B cell (primary cell): Measurements from ENCODE around the gene ZNF281. TPM values are rescaled to one million over a fixed set of nuclear protein-coding genes. Genes with fewer than 3 reads are reported as not detected.
"Not testable (repeated sequence)": the region's sequence is repeated elsewhere in the genome, so short reads cannot be mapped to it uniquely, and the experiment has no call there.

Source experiments
- ATAC-seq: fragments of 200-7000 bp; cut with Tn5 transposase; one replicate; pipeline ENCODE4 v1.10.0; 2021; ENCODE audit warnings: low read depth, mild to moderate bottlenecking, moderate number of reproducible peaks, moderate library complexity
- CTCF ChIA-PET: fragments of 350-600 bp; sonication (Branson Sonifier 250); formaldehyde crosslinking; loops from one replicate; lab custom pipeline; 2021; ENCODE audit warnings: antibody characterized with exemption, inconsistent platforms; lab: Charles Lee
- POLR2A ChIA-PET: fragments of 350-600 bp; sonication (Branson Sonifier 250); formaldehyde crosslinking; loops from one replicate; lab custom pipeline; 2021; ENCODE audit warnings: antibody characterized with exemption; lab: Charles Lee
- DNase-seq: peaks from one replicate; pipeline ENCODE4 v3.0.0; 2013
- H2AFZ ChIP-seq: 2 replicates; pipeline ENCODE4 v1.6.1; 2012; ENCODE audit warnings: mild to moderate bottlenecking, low read depth, low read length; ENCODE audit not compliant: insufficient read depth, poor library complexity, severe bottlenecking
- H3K27ac ChIP-seq, 2 donors: 1 replicate in 1 of 2; 2 replicates in 1 of 2; pipeline ENCODE4 v1.5.1; 2012 to 2013; ENCODE audit warnings: low read length in 2 of 2, mild to moderate bottlenecking in 2 of 2, moderate library complexity in 1 of 2
- H3K27me3 ChIP-seq, 4 experiments: fragments of 200-600 bp in 1 of 4; sonication (generic) in 1 of 4; replicated peaks in 1 of 4; 1 replicate in 2 of 4; 2 replicates in 2 of 4; pipeline versions ENCODE4 v1.6.1 to v1.7.0; 2013 to 2016; ENCODE audit warnings: low read length in 3 of 4, mild to moderate bottlenecking in 2 of 4, mixed read lengths in 1 of 4, moderate library complexity in 1 of 4; ENCODE audit not compliant: insufficient read depth in 4 of 4, control insufficient read depth in 3 of 4; ENCODE audit errors: control extremely low read depth in 1 of 4
- H3K36me3 ChIP-seq, 2 experiments: replicated peaks in 1 of 2; 1 replicate in 1 of 2; 2 replicates in 1 of 2; pipeline versions ENCODE4 v1.6.1 to v1.7.1; 2013; ENCODE audit warnings: low read length in 1 of 2; ENCODE audit not compliant: insufficient read depth in 2 of 2, control insufficient read depth in 1 of 2; ENCODE audit errors: control extremely low read depth in 1 of 2, extremely low read depth in 1 of 2
- H3K4me1 ChIP-seq, 2 donors: fragments of 200-600 bp in 1 of 2; sonication (generic) in 1 of 2; 1 replicate in 1 of 2; 2 replicates in 1 of 2; pipeline versions ENCODE4 v1.5.1 to v1.6.1; 2013 to 2017; ENCODE audit warnings: low read length in 2 of 2; ENCODE audit not compliant: control insufficient read depth in 2 of 2, insufficient read depth in 2 of 2
- H3K4me2 ChIP-seq: replicated peaks from 2 replicates; pipeline ENCODE3; 2012; ENCODE audit warnings: mild to moderate bottlenecking, low read depth, low read length; ENCODE audit not compliant: poor library complexity, severe bottlenecking
- H3K4me3 ChIP-seq, 5 experiments: fragments of 200-600 bp in 1 of 5; sonication (generic) in 1 of 5; 1 replicate in 3 of 5; 2 replicates in 2 of 5; pipeline versions ENCODE4 v1.5.1 to v1.7.0; 2011 to 2016; ENCODE audit warnings: low read length in 4 of 5, mild to moderate bottlenecking in 4 of 5, low read depth in 2 of 5, control low read depth in 1 of 5, moderate library complexity in 1 of 5; ENCODE audit not compliant: insufficient read depth in 1 of 5; ENCODE audit errors: control extremely low read depth in 1 of 5, extremely low read depth in 1 of 5
- H3K79me2 ChIP-seq: fragments of 200-600 bp; sonication (generic); one replicate; pipeline ENCODE4 v1.6.0; 2016; ENCODE audit warnings: low read length; ENCODE audit not compliant: control insufficient read depth, insufficient read depth
- H3K9ac ChIP-seq: fragments of 200-600 bp; sonication (generic); 2 replicates; pipeline ENCODE4 v1.6.1; 2017; ENCODE audit warnings: mild to moderate bottlenecking, low read length, moderate library complexity
- H3K9me3 ChIP-seq, 3 donors: one replicate each; pipeline versions ENCODE4 v1.6.1 to v1.7.1; 2013; ENCODE audit warnings: low read length in 2 of 3; ENCODE audit not compliant: control insufficient read depth in 2 of 3, insufficient read depth in 1 of 3; ENCODE audit errors: control extremely low read depth in 1 of 3
- H4K20me1 ChIP-seq: 2 replicates; pipeline ENCODE4 v1.6.0; 2012; ENCODE audit warnings: mild to moderate bottlenecking, low read length; ENCODE audit not compliant: insufficient read depth, control insufficient read depth, poor library complexity, severe bottlenecking
- H3K27ac Mint-ChIP-seq: one replicate; pipeline ENCODE4 v1.8.0; 2021; ENCODE audit warnings: mixed read lengths
- H3K27me3 Mint-ChIP-seq: one replicate; pipeline ENCODE4 v1.8.0; 2021; ENCODE audit warnings: mixed read lengths
- H3K4me1 Mint-ChIP-seq: one replicate; pipeline ENCODE4 v1.8.0; 2021; ENCODE audit warnings: mixed read lengths
- H3K4me3 Mint-ChIP-seq: one replicate; pipeline ENCODE4 v1.8.0; 2021; ENCODE audit warnings: mixed read lengths
- H3K9me3 Mint-ChIP-seq: one replicate; pipeline ENCODE4 v1.8.0; 2022; ENCODE audit warnings: mixed read lengths; ENCODE audit not compliant: insufficient read depth
- CTCF ChIP-seq: fragments of 200-600 bp; IDR thresholded peaks from one replicate; pipeline ENCODE4 v1.8.0; 2022; ENCODE audit warnings: antibody characterized with exemption, mild to moderate bottlenecking
- EZH2 ChIP-seq: IDR thresholded peaks from 2 replicates; pipeline ENCODE4 v1.6.1; 2012; ENCODE audit warnings: borderline replicate concordance, low read depth, mild to moderate bottlenecking, moderate library complexity, low read length; ENCODE audit not compliant: insufficient read depth, poor library complexity, severe bottlenecking
- WGBS: methylation state at CpG from one replicate; pipeline ENCODE4 v1.1.5; 2013; ENCODE audit warnings: missing lambda C conversion rate; ENCODE audit not compliant: insufficient coverage; 5-methylcytosine and 5-hydroxymethylcytosine counted together
- intact Hi-C: fragments of 100-400 bp; cut with micrococcal nuclease; formaldehyde crosslinking; loops from one replicate; pipeline ENCODE4 v1.10.0; 2022
- polyA plus RNA-seq: library from polyadenylated mRNA; depleted of rRNA; stranded (reverse); fragments of >200 nt; gene quantifications from 2 replicates; pipeline ENCODE4 v1.2.3, GENCODE V29; 2012
- total RNA-seq, 2 donors: library from RNA; stranded (reverse); fragments of 120-200 nt in 1 of 2; gene quantifications; 1 replicate in 1 of 2; 2 replicates in 1 of 2; pipeline versions ENCODE4 v1.2.3 to v1.2.4, GENCODE V29; 2013 to 2022

ZNF281 gene
- total and polyA plus RNA-seq, 2 donors (not counting 1 experiment from before 2014, with no cell fraction given) = 3.8 to 23.5 TPM

- Mint-ChIP-seq H3K4me3 (no peak overlapping the region), H3K9me3 (no peaks in the 10 kb centered on the region), H3K27me3 (no peaks in the 10 kb centered on the region), H3K4me1 (peaks cover 16% of the 10 kb centered on the region), H3K27ac (no peak overlapping the region)
- DNase-seq (no peak), ATAC-seq (no peak)
- POLR2A ChIA-PET = no interaction called here
- Histone ChIP-seq H3K4me2 (no peak overlapping the region), H3K9ac (no peak overlapping the region), H3K36me3 (no peaks in the 10 kb centered on the region), H3K27ac (no peak overlapping the region), H3K4me1 (peaks cover 8 to 9% of the 10 kb centered on the region in 2 donors), H3K79me2 (no peaks in the 10 kb centered on the region), H3K27me3 (no peaks in the 10 kb centered on the region), H4K20me1 (no peaks in the 10 kb centered on the region), H3K9me3 (no peaks in the 10 kb centered on the region), H2AFZ (no peak overlapping the region), H3K4me3 (no peak overlapping the region)
- TF ChIP-seq CTCF (no peak), EZH2 (no peak)
- intact Hi-C loops = no loop called here
- CTCF ChIA-PET = no interaction called here
- 60% methylated on average over 1 of the region's 3 CpGs for WGBS
Measured at GRCh38 chr1:200359610-200360163, 50.1 kb downstream of the ZNF281 start.

- DNase-seq, H3K9ac ChIP-seq, H3K4me1 ChIP-seq, H2AFZ ChIP-seq, ATAC-seq, H3K27me3 Mint-ChIP-seq, H3K36me3 ChIP-seq, H3K4me2 ChIP-seq, H3K27ac ChIP-seq, intact Hi-C loops, H3K27me3 ChIP-seq, H4K20me1 ChIP-seq, H3K79me2 ChIP-seq, H3K4me3 ChIP-seq, H3K9me3 ChIP-seq, H3K27ac Mint-ChIP-seq, H3K4me3 Mint-ChIP-seq, H3K9me3 Mint-ChIP-seq, CTCF ChIA-PET: not testable (repeated sequence)
- peaks cover 12% of the 10 kb centered on the region for H3K4me1 Mint-ChIP-seq
- POLR2A ChIA-PET = interaction anchor here (0.7 kb wide), 1 partner anchor 400 kb away, joined by 5 read pairs; no protein-coding TSS in a partner anchor
- WGBS = 60% methylated on average over 2 of the region's 6 CpGs
Measured at GRCh38 chr1:200357925-200358324, 51.9 kb downstream of the ZNF281 start.
